ENCODE results near the gene OXER1. TPM values are rescaled to one million over a fixed set of nuclear protein-coding genes. Genes with fewer than 3 reads are reported as not detected.

Gene OXER1
- total RNA-seq, 6 donors from 2014 or later = 0.22 to 3.1 (median 1.3) TPM

DNA sequence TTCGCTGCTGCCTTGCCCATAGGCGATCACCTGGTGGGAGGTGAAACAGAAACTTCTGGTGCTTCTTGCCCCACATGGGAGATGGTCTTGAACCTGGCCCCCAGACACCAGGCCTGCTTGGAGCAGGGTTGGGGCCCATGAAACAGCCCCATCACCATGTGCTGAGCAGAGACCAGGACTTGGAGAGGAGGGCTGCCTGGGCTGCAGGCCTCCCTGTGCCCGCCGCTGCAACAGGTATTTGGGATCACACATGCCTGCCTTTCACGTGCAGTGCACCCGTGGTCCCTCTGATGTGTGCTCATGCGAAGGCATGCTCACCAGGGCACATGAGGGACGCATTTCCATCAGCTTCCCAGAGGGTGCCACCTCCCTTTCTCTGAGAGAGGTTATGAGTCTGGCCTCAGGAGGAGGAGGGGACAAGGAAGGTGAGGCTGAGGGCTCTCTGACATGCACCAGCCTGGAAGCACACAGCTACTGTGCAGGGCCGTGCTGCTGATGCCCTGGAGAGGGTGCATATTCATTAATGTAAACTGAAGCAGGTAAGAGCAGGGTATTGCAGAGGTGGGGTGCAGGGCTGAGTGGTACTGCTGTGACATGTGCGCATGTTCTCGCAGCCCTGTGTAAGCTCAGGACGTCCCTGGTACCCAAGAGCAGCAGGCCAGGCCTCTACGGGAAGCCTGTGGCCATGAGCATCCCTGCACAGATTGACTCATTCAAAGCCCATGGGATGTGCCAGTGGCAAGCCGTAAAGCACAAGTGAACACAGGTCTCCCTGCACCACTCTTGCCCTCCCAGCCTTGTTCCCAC lies 4.2 kb upstream of the OXER1 start:
- Histone ChIP-seq H3K4me1 (peaks cover 0 to 4% (median 0%) of the 10 kb centered on the region in 4 donors), H3K36me3 (peaks cover 0 to under 1% (median 0%) of the 10 kb centered on the region in 4 donors), H3K4me3 (no peak overlapping the region), H3K27me3 (no peaks in the 10 kb centered on the region), H3K27ac (no peak overlapping the region), H3K9me3 (no peaks in the 10 kb centered on the region)
- ATAC-seq (ENCODE audit: low FRiP score in 2 of 2) = no peak
- TF ChIP-seq EP300 (IDR thresholded peaks at IDR 0.05) (no peak), POLR2AphosphoS5 (IDR thresholded peaks at IDR 0.05) (no peak), POLR2A (IDR thresholded peaks at IDR 0.05) (no peak)
- TF ChIP-seq, protein P1, sequence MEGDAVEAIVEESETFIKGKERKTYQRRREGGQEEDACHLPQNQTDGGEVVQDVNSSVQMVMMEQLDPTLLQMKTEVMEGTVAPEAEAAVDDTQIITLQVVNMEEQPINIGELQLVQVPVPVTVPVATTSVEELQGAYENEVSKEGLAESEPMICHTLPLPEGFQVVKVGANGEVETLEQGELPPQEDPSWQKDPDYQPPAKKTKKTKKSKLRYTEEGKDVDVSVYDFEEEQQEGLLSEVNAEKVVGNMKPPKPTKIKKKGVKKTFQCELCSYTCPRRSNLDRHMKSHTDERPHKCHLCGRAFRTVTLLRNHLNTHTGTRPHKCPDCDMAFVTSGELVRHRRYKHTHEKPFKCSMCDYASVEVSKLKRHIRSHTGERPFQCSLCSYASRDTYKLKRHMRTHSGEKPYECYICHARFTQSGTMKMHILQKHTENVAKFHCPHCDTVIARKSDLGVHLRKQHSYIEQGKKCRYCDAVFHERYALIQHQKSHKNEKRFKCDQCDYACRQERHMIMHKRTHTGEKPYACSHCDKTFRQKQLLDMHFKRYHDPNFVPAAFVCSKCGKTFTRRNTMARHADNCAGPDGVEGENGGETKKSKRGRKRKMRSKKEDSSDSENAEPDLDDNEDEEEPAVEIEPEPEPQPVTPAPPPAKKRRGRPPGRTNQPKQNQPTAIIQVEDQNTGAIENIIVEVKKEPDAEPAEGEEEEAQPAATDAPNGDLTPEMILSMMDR (IDR thresholded peaks at IDR 0.05) = no peak
- WGBS, 2 donors = 83 to 93% methylated on average over 10 to 14 of the region's 14 CpGs
- no peak for DNase-seq

- WGBS, 2 donors = 87 to 91% methylated on average over 7 to 14 of the region's 16 CpGs
- DNase-seq (no peak), ATAC-seq (ENCODE audit: low FRiP score in 2 of 2) (no peak)
- H3K27ac ChIP-seq = no peak overlapping the region
- no peak overlapping the region for H3K4me3 ChIP-seq
- H3K36me3 ChIP-seq = peaks cover 0 to 4% (median 0%) of the 10 kb centered on the region in 4 donors
- H3K9me3 ChIP-seq = no peaks in the 10 kb centered on the region
- no peaks in the 10 kb centered on the region for H3K27me3 ChIP-seq
- TF ChIP-seq EP300 (IDR thresholded peaks at IDR 0.05) = no peak
- no peak for TF ChIP-seq POLR2AphosphoS5 (IDR thresholded peaks at IDR 0.05)
- TF ChIP-seq, protein P1 (IDR thresholded peaks at IDR 0.05) = no peak
- TF ChIP-seq POLR2A (IDR thresholded peaks at IDR 0.05) = no peak
- H3K4me1 ChIP-seq = peaks cover 0 to 4% (median 0%) of the 10 kb centered on the region in 4 donors
These were observed 3.4 kb upstream of the OXER1 start for GRCh38 chr2:42767080-42767898.

DNA sequence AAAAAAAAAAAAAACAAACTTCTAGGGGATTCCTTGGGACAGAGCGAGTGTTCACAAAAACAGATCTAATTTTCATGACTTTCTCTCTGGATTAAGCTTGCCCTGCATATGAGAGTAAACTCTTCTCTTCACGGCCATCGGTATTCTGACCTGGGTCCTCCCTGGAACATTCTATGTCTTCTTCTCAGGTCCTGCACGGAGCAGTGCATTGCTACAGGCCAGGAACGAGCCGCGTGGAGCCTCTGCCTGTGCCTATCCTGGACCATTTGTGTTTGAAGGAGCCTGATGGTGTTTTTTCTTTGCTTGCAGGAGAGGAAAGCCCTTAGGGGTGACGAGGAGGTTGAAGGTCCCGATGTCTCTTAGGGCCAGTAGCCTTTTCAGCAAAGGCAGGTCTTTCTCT lies 1.8 kb upstream of the OXER1 start:
- no peak for TF ChIP-seq POLR2AphosphoS5 (IDR thresholded peaks at IDR 0.05)
- no peak for TF ChIP-seq EP300 (IDR thresholded peaks at IDR 0.05)
- TF ChIP-seq POLR2A (IDR thresholded peaks at IDR 0.05) = no peak
- TF ChIP-seq, protein P1 (IDR thresholded peaks at IDR 0.05) = no peak
- Histone ChIP-seq H3K9me3 (no peaks in the 10 kb centered on the region), H3K4me3 (no peak overlapping the region), H3K27me3 (no peaks in the 10 kb centered on the region), H3K36me3 (peaks cover 0 to 4% (median 0%) of the 10 kb centered on the region in 4 donors), H3K27ac (no peak overlapping the region), H3K4me1 (peaks cover 0 to under 1% (median 0%) of the 10 kb centered on the region in 4 donors)
- ATAC-seq (ENCODE audit: low FRiP score in 2 of 2) = no peak
- 95 to 96% methylated on average over 9 of the region's 9 CpGs for WGBS, 2 donors
- no peak for DNase-seq

DNA sequence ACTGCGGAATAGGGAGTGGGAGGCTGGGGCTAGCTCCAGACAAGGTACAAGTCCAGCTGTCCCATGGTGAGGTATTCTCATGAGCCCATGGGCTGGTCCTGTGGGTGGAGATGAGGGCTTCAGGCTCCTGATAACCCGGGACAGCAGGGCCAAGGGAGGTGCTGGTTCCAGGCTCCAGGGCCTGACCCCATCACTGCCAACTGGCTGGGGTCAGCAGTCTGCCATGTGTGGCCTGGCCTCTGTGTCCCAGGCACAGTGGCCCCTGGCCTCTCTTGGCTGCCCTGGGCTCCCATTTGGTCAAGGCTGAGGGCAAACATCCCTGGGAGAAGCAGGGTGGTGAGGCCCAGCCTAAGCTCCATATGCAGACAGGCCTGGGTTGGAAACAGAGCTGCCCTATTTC lies 966 bp upstream of the OXER1 start:
- H3K4me1 ChIP-seq = no peaks in the 10 kb centered on the region
- WGBS, 2 donors = 91 to 100% methylated on average over 1 to 2 of the region's 2 CpGs
- DNase-seq = no peak

More for the DNA sequence above, 966 bp upstream of the OXER1 start:
- TF ChIP-seq, protein P1 (IDR thresholded peaks at IDR 0.05) = no peak
- no peak for TF ChIP-seq POLR2A (IDR thresholded peaks at IDR 0.05)
- no peak for TF ChIP-seq POLR2AphosphoS5 (IDR thresholded peaks at IDR 0.05)
- TF ChIP-seq EP300 (IDR thresholded peaks at IDR 0.05) = no peak
- peak overlapping the region in 1 of 4 donors; percentile 50 for H3K27ac ChIP-seq
- peaks cover 0 to 4% (median 0%) of the 10 kb centered on the region in 4 donors for H3K36me3 ChIP-seq
- H3K27me3 ChIP-seq = no peaks in the 10 kb centered on the region
- H3K9me3 ChIP-seq = no peaks in the 10 kb centered on the region
- no peak for ATAC-seq (ENCODE audit: low FRiP score in 2 of 2)
- no peak overlapping the region for H3K4me3 ChIP-seq
